MM.1S (cell line): ENCODE measurements around the gene RUNX1.

Experiments used
- DNase-seq: peaks from one replicate; pipeline ENCODE4 v3.0.0-alpha.2; 2015
- H2AFZ ChIP-seq: fragments of 300-600 bp; sonication (generic); 2 replicates; pipeline ENCODE4 v1.6.0; 2016; ENCODE audit warnings: antibody characterized with exemption, low read length
- H3F3A ChIP-seq: fragments of 300-600 bp; sonication (generic); 2 replicates; pipeline ENCODE4 v1.6.1; 2016; ENCODE audit warnings: mild to moderate bottlenecking, antibody characterized with exemption, low read length, moderate library complexity, mixed read lengths; ENCODE audit not compliant: insufficient read depth
- H3K27ac ChIP-seq: fragments of 300-600 bp; sonication (generic); 2 replicates; pipeline ENCODE4 v1.5.1; 2016; ENCODE audit warnings: mild to moderate bottlenecking, low read length
- H3K27me3 ChIP-seq: fragments of 300-600 bp; sonication (generic); replicated peaks from 2 replicates; pipeline ENCODE4 v1.6.0; 2016; ENCODE audit warnings: low read length; ENCODE audit not compliant: insufficient read depth
- H3K36me3 ChIP-seq: fragments of 300-600 bp; sonication (generic); replicated peaks from 2 replicates; pipeline ENCODE4 v1.6.1; 2016; ENCODE audit warnings: mild to moderate bottlenecking, low read length, mixed read lengths; ENCODE audit not compliant: insufficient read depth
- H3K4me1 ChIP-seq: fragments of 300-600 bp; sonication (generic); 2 replicates; pipeline ENCODE4 v1.6.1; 2016; ENCODE audit warnings: low read length, mixed read lengths
- H3K4me2 ChIP-seq: fragments of 300-600 bp; sonication (generic); 2 replicates; pipeline ENCODE4 v1.6.0; 2016; ENCODE audit warnings: low read depth, low read length
- H3K4me3 ChIP-seq: fragments of 300-600 bp; sonication (generic); 2 replicates; pipeline ENCODE4 v1.5.1; 2016; ENCODE audit warnings: low read length, mixed read lengths
- H3K79me2 ChIP-seq: fragments of 300-600 bp; sonication (generic); 2 replicates; pipeline ENCODE4 v1.6.1; 2016; ENCODE audit warnings: mixed run types, low read length, mixed read lengths
- H3K9ac ChIP-seq: fragments of 300-600 bp; sonication (generic); 2 replicates; pipeline ENCODE4 v1.6.1; 2016; ENCODE audit warnings: low read length, mixed read lengths
- H3K9me2 ChIP-seq: fragments of 300-600 bp; sonication (generic); replicated peaks from 2 replicates; pipeline ENCODE4 v1.6.1; 2016; ENCODE audit warnings: mild to moderate bottlenecking, low read length, mixed read lengths; ENCODE audit not compliant: insufficient read depth
- H3K9me3 ChIP-seq: fragments of 300-600 bp; sonication (generic); replicated peaks from 2 replicates; pipeline ENCODE4 v1.6.1; 2016; ENCODE audit warnings: mild to moderate bottlenecking, low read length, mixed read lengths; ENCODE audit not compliant: insufficient read depth
- H4K20me1 ChIP-seq: fragments of 300-600 bp; sonication (generic); 2 replicates; pipeline ENCODE4 v1.6.1; 2016; ENCODE audit warnings: mild to moderate bottlenecking, low read length, moderate library complexity, mixed read lengths; ENCODE audit not compliant: insufficient read depth
- CTCF ChIP-seq: fragments of 300-600 bp; sonication (generic); IDR thresholded peaks from 2 replicates; pipeline ENCODE4 v1.5.1; 2016; ENCODE audit warnings: antibody characterized with exemption, low read length, mixed read lengths
- EZH2 ChIP-seq: fragments of 300-600 bp; sonication (generic); optimal IDR thresholded peaks from 2 replicates; pipeline ENCODE3; 2017; ENCODE audit warnings: low read depth, mild to moderate bottlenecking, antibody characterized with exemption, low read length, mixed read lengths
- EZH2phosphoT487 ChIP-seq: fragments of 300-600 bp; sonication (generic); IDR thresholded peaks from 2 replicates; pipeline ENCODE4 v1.6.1; 2018; ENCODE audit warnings: antibody characterized with exemption, low read length

Gene RUNX1

GRCh38 chr21:34764715-34765284 is 284.3 kb downstream of the RUNX1 start:
- Histone ChIP-seq H3F3A (no peaks in the 10 kb centered on the region), H3K9ac (no peak overlapping the region), H3K79me2 (no peaks in the 10 kb centered on the region), H3K4me3 (no peak overlapping the region), H3K36me3 (no peaks in the 10 kb centered on the region), H3K27me3 (no peaks in the 10 kb centered on the region), H3K4me1 (no peaks in the 10 kb centered on the region), H2AFZ (no peak overlapping the region), H3K27ac (no peak overlapping the region), H3K9me2 (no peaks in the 10 kb centered on the region), H3K4me2 (no peak overlapping the region), H3K9me3 (no peaks in the 10 kb centered on the region), H4K20me1 (no peaks in the 10 kb centered on the region)
- TF ChIP-seq EZH2 (no peak), EZH2phosphoT487 (no peak)
- no peak for DNase-seq

DNA sequence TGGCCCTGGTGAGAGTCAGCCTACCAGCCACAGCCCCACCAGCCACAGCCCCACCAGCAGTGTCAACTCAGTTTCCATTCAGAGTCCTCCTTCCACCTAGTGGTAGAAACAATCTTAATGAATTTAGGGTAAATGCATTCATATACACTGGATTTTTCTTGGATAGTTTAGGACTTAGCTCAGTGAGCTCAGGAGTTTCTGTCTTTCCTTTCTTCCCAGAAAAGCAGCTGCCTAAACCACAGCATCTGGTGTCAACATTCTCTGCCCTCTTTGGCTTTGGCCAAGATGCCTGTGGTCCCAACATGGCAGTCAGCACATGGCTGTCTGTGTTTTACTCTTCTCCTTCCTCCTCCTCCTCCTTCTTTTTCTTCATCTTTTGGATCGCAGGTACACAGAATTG is 286.3 kb downstream of the RUNX1 start:
- Histone ChIP-seq H3K27ac (no peak overlapping the region), H3K9me2 (no peaks in the 10 kb centered on the region), H4K20me1 (no peaks in the 10 kb centered on the region), H3F3A (no peaks in the 10 kb centered on the region), H3K4me1 (no peaks in the 10 kb centered on the region), H3K9me3 (no peaks in the 10 kb centered on the region), H3K36me3 (no peaks in the 10 kb centered on the region), H3K4me2 (no peak overlapping the region), H3K9ac (no peak overlapping the region), H3K27me3 (no peaks in the 10 kb centered on the region), H2AFZ (no peak overlapping the region), H3K4me3 (no peak overlapping the region), H3K79me2 (no peaks in the 10 kb centered on the region)
- TF ChIP-seq EZH2phosphoT487 (no peak), EZH2 (no peak), CTCF (no peak)
- no peak for DNase-seq

DNA sequence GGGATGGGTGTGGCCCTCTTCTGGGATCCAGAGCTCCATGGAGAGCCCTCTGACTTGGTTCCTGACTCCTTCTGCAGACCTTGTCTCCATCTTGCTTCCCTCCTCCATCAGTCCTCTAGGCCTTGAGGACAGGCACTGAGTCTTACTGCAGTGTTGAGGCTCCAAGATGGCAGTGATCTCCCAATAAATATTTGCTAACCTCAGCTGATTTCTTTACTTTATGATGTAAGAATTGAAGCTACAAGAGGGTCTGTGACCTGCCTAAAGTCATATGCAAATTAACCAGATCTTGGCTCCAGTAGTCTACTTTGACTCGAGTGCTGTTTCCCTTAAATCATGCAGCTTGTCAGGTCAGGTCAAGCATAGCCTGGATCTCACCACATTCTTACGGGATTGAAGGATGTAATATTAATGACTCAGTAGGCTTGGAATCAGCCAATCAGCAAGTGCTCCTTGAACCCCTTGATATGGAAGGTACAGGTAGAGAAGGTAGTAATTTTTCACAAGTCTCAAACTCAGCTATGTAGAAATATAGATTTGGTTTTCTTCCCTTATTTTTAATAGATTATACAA is 287.3 kb downstream of the RUNX1 start:
- H3K9me2 ChIP-seq, result no peaks in the 10 kb centered on the region
- no peaks in the 10 kb centered on the region for H3K4me1 ChIP-seq
- no peaks in the 10 kb centered on the region for H3F3A ChIP-seq
- H3K4me2 ChIP-seq, result no peak overlapping the region
- no peak overlapping the region for H3K27ac ChIP-seq
- H3K27me3 ChIP-seq, result no peaks in the 10 kb centered on the region
- H4K20me1 ChIP-seq, result no peaks in the 10 kb centered on the region
- no peaks in the 10 kb centered on the region for H3K36me3 ChIP-seq
- no peak for TF ChIP-seq EZH2
- no peak for TF ChIP-seq CTCF
- TF ChIP-seq EZH2phosphoT487, result no peak
- no peaks in the 10 kb centered on the region for H3K9me3 ChIP-seq
- no peak overlapping the region for H3K9ac ChIP-seq
- no peak overlapping the region for H3K4me3 ChIP-seq
- DNase-seq, result no peak
- no peaks in the 10 kb centered on the region for H3K79me2 ChIP-seq
- H2AFZ ChIP-seq, result no peak overlapping the region
